Stimulated activated memory B cell treated with anti-CD40 and anti-IgM and Interleukin-4, amounts not matched to agents 10 μg/mL and 1 μg/mL and 100 μg/mL, for 72 hours (primary cell): ENCODE measurements around the gene CAMSAP1.

Experiments used
- ATAC-seq: fragments of 150-1000 bp; cut with Tn5 transposase; 2 replicates; pipeline ENCODE4 v1.10.0; 2021
- H3K27ac Mint-ChIP-seq: one replicate; pipeline ENCODE4 v1.8.0; 2022; ENCODE audit warnings: mild to moderate bottlenecking, mixed read lengths
- H3K27me3 Mint-ChIP-seq: one replicate; pipeline ENCODE4 v1.8.0; 2022; ENCODE audit warnings: mixed read lengths
- H3K36me3 Mint-ChIP-seq: one replicate; pipeline ENCODE4 v1.8.0; 2022; ENCODE audit warnings: mixed read lengths
- H3K4me1 Mint-ChIP-seq: one replicate; pipeline ENCODE4 v1.8.0; 2022; ENCODE audit warnings: mixed read lengths
- H3K4me3 Mint-ChIP-seq: one replicate; pipeline ENCODE4 v1.8.0; 2022; ENCODE audit warnings: mild to moderate bottlenecking, moderate library complexity, mixed read lengths
- H3K9me3 Mint-ChIP-seq: one replicate; pipeline ENCODE4 v1.8.0; 2022; ENCODE audit warnings: mixed read lengths

The CAMSAP1 gene

GRCh38 chr9:135787776-135788575 lies 119.4 kb downstream of the CAMSAP1 start:
- Mint-ChIP-seq H3K36me3 (no peaks in the 10 kb centered on the region), H3K4me3 (no peak overlapping the region), H3K27ac (no peak overlapping the region), H3K4me1 (no peaks in the 10 kb centered on the region), H3K9me3 (no peaks in the 10 kb centered on the region), H3K27me3 (peaks cover 9% of the 10 kb centered on the region)
- ATAC-seq = no peak

DNA sequence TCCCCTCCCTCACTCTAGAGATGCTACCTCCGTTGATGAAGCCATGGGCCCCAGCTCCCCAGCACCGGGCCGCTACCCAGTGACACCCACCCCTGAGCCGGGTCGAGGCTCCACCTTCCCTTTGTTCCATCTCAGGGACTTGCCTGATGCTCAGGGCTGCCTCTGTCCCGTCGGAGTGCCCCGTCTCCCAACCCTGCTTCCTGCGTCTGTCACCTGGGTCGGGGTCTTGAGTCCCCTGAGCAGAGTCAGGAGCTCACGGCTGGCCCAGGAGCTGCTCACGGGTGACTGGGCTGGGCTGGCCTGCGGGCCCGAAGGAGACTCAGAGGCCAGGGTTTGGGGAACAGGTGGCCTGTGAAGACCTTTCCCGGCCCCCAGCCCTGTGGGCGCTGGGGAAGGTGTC lies 120.0 kb downstream of the CAMSAP1 start:
- H3K27me3 Mint-ChIP-seq = peaks cover 9% of the 10 kb centered on the region
- H3K4me1 Mint-ChIP-seq = no peaks in the 10 kb centered on the region
- no peaks in the 10 kb centered on the region for H3K36me3 Mint-ChIP-seq
- no peaks in the 10 kb centered on the region for H3K9me3 Mint-ChIP-seq
- no peak overlapping the region for H3K4me3 Mint-ChIP-seq
- ATAC-seq = no peak
- H3K27ac Mint-ChIP-seq = no peak overlapping the region

DNA sequence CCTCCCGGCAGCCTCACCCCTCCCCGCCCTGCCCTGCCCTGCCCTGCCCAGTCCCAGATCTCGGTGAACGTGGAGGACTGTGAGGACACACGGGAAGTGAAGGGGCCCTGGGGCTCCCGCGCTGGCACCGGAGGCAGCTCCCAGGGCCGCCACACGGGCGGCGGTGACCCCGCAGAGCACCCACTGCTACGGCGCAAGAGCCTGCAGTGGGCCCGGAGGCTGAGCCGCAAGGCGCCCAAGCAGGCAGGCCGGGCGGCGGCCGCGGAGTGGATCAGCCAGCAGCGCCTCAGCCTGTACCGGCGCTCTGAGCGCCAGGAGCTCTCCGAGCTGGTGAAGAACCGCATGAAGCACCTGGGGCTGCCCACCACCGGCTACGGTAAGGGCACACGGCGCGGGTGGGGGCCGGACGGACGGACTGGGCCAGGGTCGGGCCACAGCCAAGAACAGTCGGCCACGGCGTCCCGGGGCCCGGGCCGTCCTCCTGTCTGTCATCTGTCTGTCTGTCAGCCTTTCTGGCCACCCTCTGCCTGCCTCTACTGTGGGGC lies 121.1 kb downstream of the CAMSAP1 start:
- Mint-ChIP-seq H3K27ac (no peak overlapping the region), H3K4me1 (no peaks in the 10 kb centered on the region), H3K36me3 (no peaks in the 10 kb centered on the region), H3K27me3 (peaks cover 9% of the 10 kb centered on the region), H3K4me3 (no peak overlapping the region), H3K9me3 (no peaks in the 10 kb centered on the region)
- no peak for ATAC-seq

DNA sequence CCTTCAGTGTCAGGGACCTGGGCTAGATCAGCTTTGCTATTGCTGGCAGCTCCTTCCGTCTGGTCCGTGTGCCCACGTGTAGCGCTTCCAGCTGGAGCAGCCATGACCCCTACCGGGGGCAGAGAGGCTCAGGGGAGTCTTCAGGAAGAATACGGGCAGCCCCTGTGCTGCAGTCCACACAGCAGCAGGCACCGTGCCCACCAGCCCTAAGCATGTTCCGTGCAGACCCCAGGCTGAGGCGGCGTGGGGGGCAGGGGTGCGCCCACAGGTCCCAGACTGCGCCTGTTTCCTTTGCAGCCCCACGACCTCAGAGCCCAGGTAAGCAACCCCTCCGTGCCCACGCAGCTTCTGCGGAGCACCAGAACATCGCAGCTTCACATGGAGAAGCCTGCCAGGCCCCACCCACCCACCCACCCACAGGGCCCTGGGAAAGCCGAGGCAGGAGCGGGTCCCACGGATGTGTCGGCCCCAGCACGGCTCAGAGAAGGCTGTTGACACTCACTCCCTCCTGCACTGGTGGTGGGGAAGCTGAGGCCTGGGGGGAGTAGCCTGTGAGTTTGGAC lies 122.3 kb downstream of the CAMSAP1 start:
- Mint-ChIP-seq H3K4me3 (no peak overlapping the region), H3K4me1 (no peaks in the 10 kb centered on the region), H3K27me3 (peaks cover 10% of the 10 kb centered on the region), H3K36me3 (no peaks in the 10 kb centered on the region), H3K27ac (no peak overlapping the region), H3K9me3 (no peaks in the 10 kb centered on the region)
- ATAC-seq = no peak

DNA sequence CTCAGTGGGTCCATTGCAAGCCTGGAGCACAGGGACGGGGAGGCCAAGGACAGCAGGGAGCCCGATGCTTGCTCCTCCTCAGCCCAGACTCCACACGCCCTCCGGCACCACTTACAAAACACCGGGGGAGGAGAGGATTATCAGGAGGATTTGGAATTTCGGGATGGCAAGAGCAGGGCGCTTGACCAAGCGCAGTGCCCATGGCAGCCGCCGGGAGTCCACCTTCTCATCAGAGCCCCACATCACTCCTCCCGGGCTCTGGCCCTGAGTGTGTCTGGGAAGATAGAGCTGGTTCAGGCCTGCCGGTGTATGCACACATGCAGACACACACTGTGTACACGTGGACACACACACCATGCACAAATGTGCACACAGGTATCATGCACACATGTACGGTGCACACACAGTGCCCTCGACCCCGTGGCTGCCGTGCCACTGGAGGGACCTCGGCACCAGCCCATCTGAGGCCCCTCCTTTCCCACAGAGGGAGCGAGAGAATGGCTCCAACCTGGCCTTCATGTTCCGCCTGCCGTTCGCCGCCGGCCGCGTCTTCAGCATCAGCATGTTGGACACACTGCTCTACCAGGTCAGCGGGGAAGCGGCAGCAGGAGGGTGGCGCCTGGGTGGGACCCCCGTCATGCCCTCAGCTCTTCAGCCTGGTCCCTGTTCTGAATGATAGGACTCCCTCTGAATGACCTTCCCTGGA lies 123.7 kb downstream of the CAMSAP1 start:
- no peaks in the 10 kb centered on the region for H3K36me3 Mint-ChIP-seq
- no peaks in the 10 kb centered on the region for H3K4me1 Mint-ChIP-seq
- H3K9me3 Mint-ChIP-seq = no peaks in the 10 kb centered on the region
- no peak for ATAC-seq
- no peak overlapping the region for H3K27ac Mint-ChIP-seq
- H3K4me3 Mint-ChIP-seq = no peak overlapping the region
- H3K27me3 Mint-ChIP-seq = peaks cover 22% of the 10 kb centered on the region

- Mint-ChIP-seq H3K9me3 (no peaks in the 10 kb centered on the region), H3K4me1 (no peaks in the 10 kb centered on the region), H3K27ac (no peak overlapping the region), H3K27me3 (peaks cover 26% of the 10 kb centered on the region), H3K36me3 (no peaks in the 10 kb centered on the region), H3K4me3 (no peak overlapping the region)
- ATAC-seq = no peak
These were observed 124.4 kb downstream of the CAMSAP1 start for GRCh38 chr9:135782946-135783345.

- H3K4me1 Mint-ChIP-seq = no peaks in the 10 kb centered on the region
- no peak overlapping the region for H3K4me3 Mint-ChIP-seq
- no peaks in the 10 kb centered on the region for H3K9me3 Mint-ChIP-seq
- peaks cover 31% of the 10 kb centered on the region for H3K27me3 Mint-ChIP-seq
- no peak overlapping the region for H3K27ac Mint-ChIP-seq
- no peaks in the 10 kb centered on the region for H3K36me3 Mint-ChIP-seq
- ATAC-seq = no peak
These were observed 126.7 kb downstream of the CAMSAP1 start for GRCh38 chr9:135780626-135781025.

DNA sequence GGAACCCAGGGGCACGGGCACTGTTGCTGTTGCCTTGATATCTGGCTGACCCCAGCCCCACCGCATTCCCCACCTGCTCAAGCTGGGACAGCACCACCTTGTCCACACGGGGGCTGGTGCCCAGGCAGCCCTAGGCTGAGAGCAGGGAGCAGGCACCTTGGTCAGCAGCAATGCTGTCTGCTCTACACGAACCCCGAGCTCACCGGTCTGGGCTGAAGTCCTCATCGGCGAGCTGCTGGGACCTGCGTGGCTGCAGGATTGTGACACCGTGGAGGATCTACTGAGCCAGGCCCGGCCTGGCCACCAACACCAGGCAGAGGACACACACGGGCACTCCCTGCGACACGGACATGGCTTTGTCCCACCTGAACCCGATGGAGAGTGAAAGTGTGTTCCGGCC lies 127.3 kb downstream of the CAMSAP1 start:
- ATAC-seq = no peak
- Mint-ChIP-seq H3K4me3 (no peak overlapping the region), H3K4me1 (no peaks in the 10 kb centered on the region), H3K9me3 (no peaks in the 10 kb centered on the region), H3K27me3 (peaks cover 31% of the 10 kb centered on the region), H3K27ac (no peak overlapping the region), H3K36me3 (no peaks in the 10 kb centered on the region)

DNA sequence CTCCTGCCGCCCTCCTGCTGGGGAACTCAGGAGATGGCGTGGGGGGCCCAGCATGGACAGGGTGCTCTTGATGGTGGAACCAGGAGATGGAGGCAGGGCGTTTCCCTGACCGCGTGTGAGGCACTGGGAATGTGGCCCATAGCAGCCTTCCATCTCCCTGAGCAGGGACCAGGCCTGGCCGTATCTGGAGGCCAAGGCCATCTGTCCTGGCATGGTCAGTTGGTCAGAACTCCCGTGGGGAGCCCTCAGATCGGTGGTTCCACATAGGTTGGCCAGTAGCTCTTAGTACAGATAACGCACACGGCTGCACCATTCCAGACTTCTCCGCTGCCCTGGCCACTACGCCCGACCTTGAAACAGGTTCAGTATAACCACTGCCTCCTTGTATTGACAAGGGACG lies 127.8 kb downstream of the CAMSAP1 start:
- Mint-ChIP-seq H3K9me3 (no peaks in the 10 kb centered on the region), H3K27me3 (peaks cover 31% of the 10 kb centered on the region)

DNA sequence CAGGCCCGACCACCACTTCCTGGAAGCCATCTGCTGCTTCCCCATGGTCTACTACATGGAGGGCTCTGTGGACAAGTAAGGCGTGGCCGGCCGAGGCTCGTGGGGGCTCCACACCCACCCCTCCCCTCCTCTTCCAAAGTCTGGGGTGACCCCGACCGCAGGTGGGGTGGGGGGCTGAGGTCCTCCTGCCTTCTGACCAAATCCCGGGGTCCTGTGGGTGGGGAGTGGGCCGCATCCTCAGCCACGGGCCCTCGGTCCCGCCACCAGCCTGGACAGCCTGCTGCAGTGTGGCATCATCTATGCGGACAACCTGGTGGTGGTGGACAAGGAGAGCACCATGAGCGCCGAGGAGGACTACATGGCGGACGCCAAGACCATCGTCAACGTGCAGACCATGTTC lies 128.9 kb downstream of the CAMSAP1 start:
- no peak overlapping the region for H3K27ac Mint-ChIP-seq
- peaks cover 31% of the 10 kb centered on the region for H3K27me3 Mint-ChIP-seq
- H3K9me3 Mint-ChIP-seq = no peaks in the 10 kb centered on the region
- no peaks in the 10 kb centered on the region for H3K36me3 Mint-ChIP-seq
- ATAC-seq = no peak
- no peaks in the 10 kb centered on the region for H3K4me1 Mint-ChIP-seq
- no peak overlapping the region for H3K4me3 Mint-ChIP-seq

More for the DNA sequence above, 127.8 kb downstream of the CAMSAP1 start:
- Mint-ChIP-seq H3K27ac (no peak overlapping the region), H3K4me1 (no peaks in the 10 kb centered on the region), H3K36me3 (no peaks in the 10 kb centered on the region), H3K4me3 (no peak overlapping the region)
- ATAC-seq = no peak

DNA sequence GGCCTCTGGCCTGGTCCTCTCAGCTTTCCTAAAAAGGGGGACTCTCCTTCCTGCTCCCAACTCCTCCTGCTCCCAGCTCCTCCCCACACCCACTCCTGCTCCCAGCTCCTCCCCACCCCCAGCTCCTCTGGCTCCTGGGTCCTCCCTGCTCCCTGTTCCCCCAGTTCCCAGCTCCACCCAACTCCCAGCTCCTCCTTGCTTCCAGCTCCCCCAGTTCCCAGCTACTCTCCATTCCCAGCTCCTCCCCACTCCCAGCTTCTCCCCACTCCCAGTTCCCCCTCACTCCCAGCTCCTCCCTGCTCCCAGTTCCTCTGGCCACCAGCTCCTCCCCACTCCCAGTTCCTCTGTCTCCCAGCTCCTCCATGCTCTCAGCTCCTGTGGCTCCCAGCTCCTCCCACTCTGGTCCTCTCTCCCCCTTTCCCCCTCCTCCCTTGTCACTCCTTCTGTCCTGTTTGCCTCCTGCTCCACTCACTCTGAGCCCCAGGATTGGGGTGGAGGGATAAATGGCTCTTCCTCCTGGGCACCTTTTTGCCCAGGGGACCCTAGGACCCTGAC lies 129.6 kb downstream of the CAMSAP1 start:
- H3K9me3 Mint-ChIP-seq = no peaks in the 10 kb centered on the region
- H3K4me3 Mint-ChIP-seq = no peak overlapping the region
- H3K36me3 Mint-ChIP-seq = no peaks in the 10 kb centered on the region
- no peak for ATAC-seq
- H3K27ac Mint-ChIP-seq = no peak overlapping the region
- peaks cover 31% of the 10 kb centered on the region for H3K27me3 Mint-ChIP-seq
- H3K4me1 Mint-ChIP-seq = no peaks in the 10 kb centered on the region

DNA sequence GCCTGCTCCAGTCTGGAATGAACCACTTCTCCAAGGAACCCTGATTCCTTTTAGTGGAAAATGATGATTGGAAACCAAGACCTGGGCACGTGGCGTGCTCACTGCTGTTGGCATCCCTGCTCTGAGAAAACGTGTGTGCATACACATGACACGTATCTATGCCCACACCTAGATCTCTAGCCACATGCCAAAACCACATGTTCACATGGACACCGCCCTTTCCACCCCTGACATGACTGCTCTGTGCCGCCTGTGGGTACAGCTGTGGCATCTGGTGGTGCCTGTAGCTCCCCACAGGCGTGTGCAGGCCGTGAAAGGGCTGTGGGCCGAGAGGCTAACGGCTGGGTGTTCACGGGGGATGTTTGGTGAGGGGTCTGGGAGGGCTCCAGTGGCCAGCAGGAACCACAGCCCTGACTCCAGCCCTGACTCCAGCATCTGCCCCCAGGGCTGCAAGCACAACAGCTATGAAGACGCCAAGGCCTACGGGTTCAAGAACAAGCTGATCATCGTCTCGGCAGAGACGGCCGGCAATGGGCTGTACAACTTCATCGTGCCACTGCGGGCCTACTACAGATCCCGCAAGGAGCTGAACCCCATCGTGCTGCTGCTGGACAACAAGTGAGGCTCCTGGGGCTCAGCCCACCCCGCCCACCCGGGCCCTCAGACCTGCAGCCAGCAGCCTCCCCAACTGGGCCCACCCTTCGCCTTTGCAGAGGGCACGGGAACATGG lies 130.3 kb downstream of the CAMSAP1 start:
- no peak for ATAC-seq
- no peak overlapping the region for H3K27ac Mint-ChIP-seq

DNA sequence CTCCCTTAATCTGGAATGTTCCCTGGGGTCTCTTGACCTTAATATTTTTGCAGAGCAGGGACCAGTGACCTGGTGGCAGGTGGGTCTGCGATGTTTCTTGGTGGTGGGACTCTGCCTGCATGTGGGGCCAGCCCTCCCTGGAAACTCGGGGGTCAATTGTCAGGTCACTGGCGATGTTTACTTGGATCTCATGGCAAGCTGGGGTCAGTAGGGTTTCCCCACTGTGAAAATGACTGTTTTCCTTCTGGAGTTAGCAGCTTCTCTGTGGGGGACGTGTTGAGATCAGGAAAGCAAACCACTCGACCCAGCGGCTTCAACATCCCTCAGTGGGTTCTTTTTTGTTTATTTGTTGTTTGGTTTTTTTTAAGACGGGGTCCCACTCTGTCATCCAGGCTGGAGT lies 131.4 kb downstream of the CAMSAP1 start:
- peaks cover 34% of the 10 kb centered on the region for H3K27me3 Mint-ChIP-seq
- no peak for ATAC-seq
- no peaks in the 10 kb centered on the region for H3K4me1 Mint-ChIP-seq
- H3K4me3 Mint-ChIP-seq = no peak overlapping the region
- H3K27ac Mint-ChIP-seq = no peak overlapping the region
- H3K36me3 Mint-ChIP-seq = no peaks in the 10 kb centered on the region
- no peaks in the 10 kb centered on the region for H3K9me3 Mint-ChIP-seq

More for the DNA sequence above, 130.3 kb downstream of the CAMSAP1 start:
- no peaks in the 10 kb centered on the region for H3K36me3 Mint-ChIP-seq
- no peak overlapping the region for H3K4me3 Mint-ChIP-seq
- H3K9me3 Mint-ChIP-seq = no peaks in the 10 kb centered on the region
- H3K4me1 Mint-ChIP-seq = no peaks in the 10 kb centered on the region
- H3K27me3 Mint-ChIP-seq = peaks cover 31% of the 10 kb centered on the region

- Mint-ChIP-seq H3K36me3 (no peaks in the 10 kb centered on the region), H3K4me1 (no peaks in the 10 kb centered on the region), H3K9me3 (no peaks in the 10 kb centered on the region), H3K27ac (no peak overlapping the region), H3K27me3 (peaks cover 30% of the 10 kb centered on the region), H3K4me3 (no peak overlapping the region)
- no peak for ATAC-seq
These were observed 132.4 kb downstream of the CAMSAP1 start for GRCh38 chr9:135774794-135775525.
